ENCODE results near the gene SNX19. TPM values are rescaled to one million over a fixed set of nuclear protein-coding genes. Genes with fewer than 3 reads are reported as not detected.

The SNX19 gene
- total RNA-seq, 1 donor from 2014 or later, result 60.4 TPM

- no peak for DNase-seq (ENCODE audit: low spot score)
Observed at GRCh38 chr11:130846606-130847005, 69.7 kb downstream of the SNX19 start.

GRCh38 chr11:130842001-130842400 lies 74.3 kb downstream of the SNX19 start:
- no peak for DNase-seq (ENCODE audit: low spot score)

DNA sequence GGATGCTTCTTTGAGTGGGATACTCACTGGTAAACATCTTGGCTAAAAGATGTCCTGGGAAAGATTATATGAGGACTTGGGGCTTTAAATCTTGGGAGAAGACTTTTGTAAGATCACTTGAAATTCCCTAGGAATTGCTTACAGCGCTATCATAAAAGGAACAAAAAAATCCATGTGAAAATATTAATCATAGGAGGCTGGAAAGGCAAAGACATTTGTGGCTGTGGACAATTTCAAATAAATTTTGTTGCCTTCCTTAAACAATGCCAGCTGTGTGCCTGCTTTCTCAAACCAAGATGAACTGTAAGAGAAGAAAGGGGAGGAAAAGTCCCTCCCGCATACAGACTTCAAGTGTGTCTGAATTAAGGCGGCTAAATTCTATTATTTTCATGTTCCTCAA lies 75.6 kb downstream of the SNX19 start:
- peak; percentile 58 for DNase-seq (ENCODE audit: low spot score)

GRCh38 chr11:130839981-130840666 lies 76.2 kb downstream of the SNX19 start:
- no peak for DNase-seq (ENCODE audit: low spot score)

DNA sequence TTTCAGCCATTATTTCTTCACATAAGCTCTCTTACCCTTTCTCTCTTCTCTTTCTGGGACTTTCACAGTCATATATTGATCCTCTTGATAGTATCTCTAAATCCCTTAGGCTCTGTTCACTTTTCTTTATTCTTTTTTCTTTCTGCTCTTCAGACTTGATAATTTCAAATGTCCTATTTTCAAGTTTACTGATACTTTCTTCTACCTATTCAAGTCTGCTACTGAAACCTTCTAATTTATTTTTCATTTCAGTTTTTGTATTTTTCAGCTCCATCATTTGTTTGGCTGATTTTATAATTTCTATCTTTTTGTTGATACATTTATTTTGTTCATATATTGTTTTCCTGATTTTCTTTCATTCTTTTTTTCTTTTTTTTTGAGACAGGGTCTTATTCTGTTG lies 79.1 kb downstream of the SNX19 start:
- no peak for DNase-seq (ENCODE audit: low spot score)

DNA sequence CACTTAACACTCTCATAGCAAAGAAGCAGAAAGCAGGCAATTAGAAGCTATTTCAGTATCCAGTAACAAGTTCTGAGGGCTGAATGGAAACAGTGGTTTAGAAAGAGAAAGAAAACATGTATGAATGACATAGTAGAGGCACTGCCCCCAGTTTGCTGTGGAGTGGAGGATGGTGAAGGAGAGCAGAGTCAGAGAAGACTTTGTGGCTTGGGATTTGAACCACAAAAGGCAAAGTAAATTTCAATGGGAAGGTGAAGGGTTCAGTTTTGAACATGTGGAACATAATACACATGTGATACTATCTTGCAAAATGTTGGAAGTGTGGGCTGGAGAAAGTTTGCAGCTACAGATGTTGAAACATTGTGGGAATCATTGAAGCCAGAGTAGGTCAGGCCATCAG lies 81.4 kb downstream of the SNX19 start:
- DNase-seq (ENCODE audit: low spot score), result no peak

GRCh38 chr11:130832566-130833425 lies 83.5 kb downstream of the SNX19 start:
- DNase-seq (ENCODE audit: low spot score), result no peak

- no peak for DNase-seq (ENCODE audit: low spot score)
Observed at GRCh38 chr11:130831976-130832375, 84.3 kb downstream of the SNX19 start.

DNA sequence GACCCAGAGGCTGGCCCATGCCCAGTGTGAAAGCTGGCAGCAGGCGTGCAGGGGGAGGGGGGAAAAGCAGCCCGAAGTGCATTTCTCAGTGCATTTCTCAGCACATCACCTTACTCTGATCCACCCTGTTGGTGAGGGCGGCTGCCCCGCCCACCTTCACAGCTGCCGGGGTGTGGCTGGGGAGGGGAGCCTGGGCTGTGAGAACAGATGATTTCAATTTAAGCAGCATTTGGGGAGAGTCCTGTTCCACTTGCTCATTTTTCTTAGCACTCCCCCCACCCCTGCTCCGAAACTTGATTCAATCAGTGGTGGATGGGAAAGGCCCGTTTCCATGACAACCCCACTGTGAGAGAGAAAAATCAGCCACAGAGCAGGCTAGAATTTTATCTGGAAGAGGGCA lies 84.8 kb downstream of the SNX19 start:
- no peak for DNase-seq (ENCODE audit: low spot score)

DNA sequence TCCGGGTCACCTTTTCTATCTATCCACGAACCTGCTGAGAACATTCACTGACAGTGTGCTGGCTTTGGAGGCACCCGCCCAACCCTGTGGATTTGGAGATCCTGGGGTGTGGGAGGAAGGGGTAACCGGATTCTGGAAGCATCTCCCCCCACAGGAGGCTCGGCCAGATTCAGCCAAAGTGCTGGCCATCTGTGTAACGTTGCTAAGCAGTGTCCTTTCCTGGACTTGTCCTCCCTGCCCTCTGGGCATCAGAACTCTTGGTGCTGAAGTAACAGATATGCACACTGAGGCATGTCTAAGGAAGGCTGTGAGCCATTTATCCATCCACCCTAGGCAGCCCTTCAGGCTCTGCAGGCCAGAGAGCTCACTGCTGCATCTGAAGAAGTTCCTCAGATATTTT lies 85.7 kb downstream of the SNX19 start:
- DNase-seq (ENCODE audit: low spot score), result peak; percentile 33

GRCh38 chr11:130829920-130830511 lies 86.3 kb downstream of the SNX19 start:
- DNase-seq (ENCODE audit: low spot score), result peak; percentile 75

DNA sequence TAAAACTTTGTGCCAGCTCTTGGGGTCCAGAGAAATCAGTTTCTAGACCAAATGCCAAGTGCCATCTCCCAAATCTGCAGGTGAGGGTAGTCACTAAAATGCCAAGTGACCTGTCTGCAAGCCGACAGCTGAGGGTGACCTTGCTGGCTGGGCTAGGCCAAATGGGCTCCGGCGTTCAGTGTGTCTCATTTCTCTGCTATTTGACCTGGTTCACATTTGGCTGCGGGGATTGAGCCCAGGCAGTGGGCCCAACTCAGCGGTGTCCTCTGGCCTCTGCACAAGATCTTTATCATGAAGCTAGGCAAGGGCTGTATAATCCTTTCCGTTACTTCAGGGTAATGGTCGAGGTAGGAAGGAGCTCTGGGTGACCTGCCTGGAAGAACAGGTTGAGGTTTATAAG lies 87.5 kb downstream of the SNX19 start:
- no peak for DNase-seq (ENCODE audit: low spot score)

DNA sequence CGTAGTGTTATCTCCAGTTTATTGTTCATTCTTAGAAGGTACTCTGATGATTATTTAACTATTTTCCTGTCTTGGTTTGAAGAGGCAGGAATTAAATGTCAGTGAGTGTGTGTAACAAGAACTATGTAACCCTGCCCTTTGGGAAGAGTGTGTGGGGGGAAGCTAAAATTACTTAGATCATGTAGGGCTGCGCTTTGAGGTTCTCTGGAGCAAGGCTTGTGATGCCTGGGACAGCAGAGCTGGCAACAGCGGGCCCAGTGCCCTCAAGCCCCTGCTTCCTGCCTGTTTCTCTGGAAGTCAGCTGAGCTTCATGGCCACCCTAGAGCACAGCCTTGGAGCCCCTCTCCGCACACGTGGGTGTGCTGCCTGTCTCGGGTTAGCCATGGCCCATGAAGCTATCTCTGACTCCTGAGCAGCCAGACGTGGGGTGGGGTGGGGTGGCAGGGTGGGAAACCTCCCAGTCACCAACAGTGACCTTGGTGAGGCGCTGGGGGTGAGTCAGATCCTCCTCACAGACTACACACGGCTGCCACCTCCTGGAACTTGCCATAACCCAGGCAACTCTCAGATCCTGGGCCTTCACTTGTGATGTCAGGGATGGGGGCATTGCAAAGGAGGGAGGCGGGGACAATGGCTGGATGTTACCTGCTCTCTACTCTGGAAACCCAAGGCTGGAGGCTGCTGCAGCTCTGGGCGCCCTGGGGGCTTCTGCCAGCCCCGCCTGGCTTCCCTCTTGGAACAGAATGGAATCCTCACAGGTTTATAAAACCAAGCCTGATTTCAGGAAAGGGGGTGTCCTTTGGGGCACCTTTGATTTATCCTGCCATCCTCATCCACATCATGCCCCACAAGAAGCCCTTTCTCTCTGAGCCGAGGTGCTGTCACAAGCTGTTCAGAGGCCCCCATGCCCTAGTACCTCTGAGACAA lies 88.6 kb downstream of the SNX19 start:
- DNase-seq (ENCODE audit: low spot score), result peak; percentile 83

GRCh38 chr11:130826572-130826971 lies 89.7 kb downstream of the SNX19 start:
- peak; percentile 23 for DNase-seq (ENCODE audit: low spot score)

GRCh38 chr11:130825983-130826382 lies 90.3 kb downstream of the SNX19 start:
- DNase-seq (ENCODE audit: low spot score), result no peak

DNA sequence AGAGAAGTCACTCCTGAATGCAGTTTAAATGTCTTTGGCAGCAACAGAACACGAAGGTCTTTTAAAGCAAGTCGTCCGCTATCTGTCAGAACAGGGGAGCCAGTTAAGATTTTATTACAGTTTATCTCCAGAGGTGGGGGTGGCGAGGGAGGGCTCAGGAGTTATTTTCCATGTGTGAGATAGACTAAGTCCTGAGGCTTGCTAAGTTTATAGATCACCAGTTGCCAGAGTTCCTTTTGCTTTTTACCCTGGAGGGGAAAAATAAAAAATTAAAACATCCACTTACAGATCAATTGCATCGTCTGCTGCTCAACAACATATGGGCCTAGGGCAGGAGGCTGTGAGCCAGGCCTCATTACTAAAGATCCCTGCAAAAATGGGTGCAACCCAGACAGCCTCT lies 90.7 kb downstream of the SNX19 start:
- DNase-seq (ENCODE audit: low spot score), result peak; percentile 83
